ENCODE measurements around the gene RGS6. TPM values are rescaled to one million over a fixed set of nuclear protein-coding genes. Genes with fewer than 3 reads are reported as not detected.

Gene RGS6
- total RNA-seq, 1 experiment from 2014 or later, result not detected

GRCh38 chr14:72503696-72504368 lies 571.6 kb downstream of the RGS6 start:
- no peak overlapping the region for H3K4me3 ChIP-seq (ENCODE audit: low read length)
- BruUV-seq (replicated peaks), result no TSS peak
- H3K4me2 ChIP-seq (ENCODE audit: low read length), result no peak overlapping the region
- H4K20me1 ChIP-seq (ENCODE audit: low read length), result no peaks in the 10 kb centered on the region
- no peaks in the 10 kb centered on the region for H3K9me2 ChIP-seq (replicated peaks; ENCODE audit: low read length)
- ATAC-seq, result peak; percentile 4; the same call in 1 of the 2 replicates
- H3K27ac ChIP-seq (ENCODE audit: low read length), result no peak overlapping the region
- no peaks in the 10 kb centered on the region for H3K27me3 ChIP-seq (ENCODE audit: low read length)
- CTCF ChIA-PET, result interaction anchor here (0.6 kb wide), 1 partner anchor 10 kb away, joined by 3 read pairs; no protein-coding TSS in a partner anchor
- DNase-seq, result peak; percentile 61
- H3K36me3 ChIP-seq (ENCODE audit: low read depth, low read length), result no peaks in the 10 kb centered on the region
- H3K9ac ChIP-seq (ENCODE audit: low read length), result no peak overlapping the region
- H3K9me3 ChIP-seq (ENCODE audit: low read length), result no peaks in the 10 kb centered on the region
- H3K4me1 ChIP-seq (ENCODE audit: insufficient read depth, low read length), result peaks cover 21% of the 10 kb centered on the region; the same call in 1 of the 2 replicates
- no peaks in the 10 kb centered on the region for H3K79me2 ChIP-seq (ENCODE audit: low read length)
- no peak overlapping the region for H2AFZ ChIP-seq (ENCODE audit: low read length)
- POLR2A ChIA-PET (ENCODE audit: unreplicated experiment), result no interaction called here
- intact Hi-C loops (cut with micrococcal nuclease), result no loop called here
- TF ChIP-seq CTCF (conservative IDR thresholded peaks at IDR 0.05; ENCODE audit: low read depth, low read length) (no peak), EZH2phosphoT487 (IDR thresholded peaks at IDR 0.05; ENCODE audit: borderline replicate concordance, low read length) (no peak), EZH2 (IDR thresholded peaks at IDR 0.05; ENCODE audit: low read length, unreplicated experiment) (no peak)
- no peaks in the 10 kb centered on the region for H3F3A ChIP-seq (ENCODE audit: low read length, unreplicated experiment)

- intact Hi-C loops (cut with micrococcal nuclease), result no loop called here
- H3K4me1 ChIP-seq (ENCODE audit: insufficient read depth, low read length), result 0 out of 2 replicates have a peak, but pooled peaks cover 4% of the 10 kb centered on the region
- peaks cover 23% of the 10 kb centered on the region for H3K27me3 ChIP-seq (ENCODE audit: low read length)
- no peaks in the 10 kb centered on the region for H3K9me2 ChIP-seq (replicated peaks; ENCODE audit: low read length)
- ATAC-seq (no peak), DNase-seq (no peak)
- TF ChIP-seq EZH2 (IDR thresholded peaks at IDR 0.05; ENCODE audit: low read length, unreplicated experiment), result no peak
- TF ChIP-seq CTCF (conservative IDR thresholded peaks at IDR 0.05; ENCODE audit: low read depth, low read length), result no peak
- no peak for TF ChIP-seq EZH2phosphoT487 (IDR thresholded peaks at IDR 0.05; ENCODE audit: borderline replicate concordance, low read length)
- no peak overlapping the region for H2AFZ ChIP-seq (ENCODE audit: low read length)
- H3K4me3 ChIP-seq (ENCODE audit: low read length), result no peak overlapping the region
- H4K20me1 ChIP-seq (ENCODE audit: low read length), result no peaks in the 10 kb centered on the region
- H3K9ac ChIP-seq (ENCODE audit: low read length), result no peak overlapping the region
- no peak overlapping the region for H3K27ac ChIP-seq (ENCODE audit: low read length)
- no peaks in the 10 kb centered on the region for H3K36me3 ChIP-seq (ENCODE audit: low read depth, low read length)
- no TSS peak for BruUV-seq (replicated peaks)
- no peak overlapping the region for H3K4me2 ChIP-seq (ENCODE audit: low read length)
- ChIA-PET POLR2A (ENCODE audit: unreplicated experiment) (no interaction called here), CTCF (interaction anchor here (0.6 kb wide), 1 partner anchor 393 kb away, joined by 7 read pairs; no protein-coding TSS in a partner anchor)
- no peaks in the 10 kb centered on the region for H3F3A ChIP-seq (ENCODE audit: low read length, unreplicated experiment)
- no peaks in the 10 kb centered on the region for H3K79me2 ChIP-seq (ENCODE audit: low read length)
- H3K9me3 ChIP-seq (ENCODE audit: low read length), result no peaks in the 10 kb centered on the region
Observed at GRCh38 chr14:72510566-72510965, 578.3 kb downstream of the RGS6 start.

- Histone ChIP-seq H2AFZ (ENCODE audit: low read length) (no peak overlapping the region), H3K9me2 (replicated peaks; ENCODE audit: low read length) (no peaks in the 10 kb centered on the region), H3K9ac (ENCODE audit: low read length) (no peak overlapping the region), H3F3A (ENCODE audit: low read length, unreplicated experiment) (no peaks in the 10 kb centered on the region), H3K27ac (ENCODE audit: low read length) (no peak overlapping the region), H3K4me3 (ENCODE audit: low read length) (no peak overlapping the region), H3K4me2 (ENCODE audit: low read length) (no peak overlapping the region), H3K4me1 (ENCODE audit: insufficient read depth, low read length) (peaks cover 7% of the 10 kb centered on the region), H3K79me2 (ENCODE audit: low read length) (no peaks in the 10 kb centered on the region), H4K20me1 (ENCODE audit: low read length) (no peaks in the 10 kb centered on the region), H3K36me3 (ENCODE audit: low read depth, low read length) (no peaks in the 10 kb centered on the region), H3K9me3 (ENCODE audit: low read length) (no peaks in the 10 kb centered on the region), H3K27me3 (ENCODE audit: low read length) (peaks cover 23% of the 10 kb centered on the region)
- no peak for TF ChIP-seq CTCF (conservative IDR thresholded peaks at IDR 0.05; ENCODE audit: low read depth, low read length)
- TF ChIP-seq EZH2phosphoT487 (IDR thresholded peaks at IDR 0.05; ENCODE audit: borderline replicate concordance, low read length), result no peak
- TF ChIP-seq EZH2 (IDR thresholded peaks at IDR 0.05; ENCODE audit: low read length, unreplicated experiment), result no peak
- intact Hi-C loops (cut with micrococcal nuclease), result no loop called here
- POLR2A ChIA-PET (ENCODE audit: unreplicated experiment), result no interaction called here
- no TSS peak for BruUV-seq (replicated peaks)
- CTCF ChIA-PET, result interaction anchor here (0.6 to 5.3 kb wide), 3 partner anchors 392 to 1052 kb away, joined by 3 to 58 read pairs (median 7); no protein-coding TSS in a partner anchor
- DNase-seq (no peak), ATAC-seq (no peak)
Observed at GRCh38 chr14:72512281-72512680, 580.1 kb downstream of the RGS6 start.
